Activated CD4-positive, alpha-beta T cell treated with anti-CD3 and anti-CD28 coated beads, Interleukin-10, Interleukin-2, amounts not matched to agents 100 ng/mL and 50 ng/mL, durations not matched to agents 16 hours and 8 hours (primary cell): Measurements from ENCODE around the gene PPP2R2C.

Experiments used
- DNase-seq: peaks from one replicate; pipeline ENCODE4 v3.0.0-alpha.2; 2020

The PPP2R2C gene

GRCh38 chr4:6360385-6360784, 112.0 kb downstream of the PPP2R2C start:
- DNase-seq = no peak

DNA sequence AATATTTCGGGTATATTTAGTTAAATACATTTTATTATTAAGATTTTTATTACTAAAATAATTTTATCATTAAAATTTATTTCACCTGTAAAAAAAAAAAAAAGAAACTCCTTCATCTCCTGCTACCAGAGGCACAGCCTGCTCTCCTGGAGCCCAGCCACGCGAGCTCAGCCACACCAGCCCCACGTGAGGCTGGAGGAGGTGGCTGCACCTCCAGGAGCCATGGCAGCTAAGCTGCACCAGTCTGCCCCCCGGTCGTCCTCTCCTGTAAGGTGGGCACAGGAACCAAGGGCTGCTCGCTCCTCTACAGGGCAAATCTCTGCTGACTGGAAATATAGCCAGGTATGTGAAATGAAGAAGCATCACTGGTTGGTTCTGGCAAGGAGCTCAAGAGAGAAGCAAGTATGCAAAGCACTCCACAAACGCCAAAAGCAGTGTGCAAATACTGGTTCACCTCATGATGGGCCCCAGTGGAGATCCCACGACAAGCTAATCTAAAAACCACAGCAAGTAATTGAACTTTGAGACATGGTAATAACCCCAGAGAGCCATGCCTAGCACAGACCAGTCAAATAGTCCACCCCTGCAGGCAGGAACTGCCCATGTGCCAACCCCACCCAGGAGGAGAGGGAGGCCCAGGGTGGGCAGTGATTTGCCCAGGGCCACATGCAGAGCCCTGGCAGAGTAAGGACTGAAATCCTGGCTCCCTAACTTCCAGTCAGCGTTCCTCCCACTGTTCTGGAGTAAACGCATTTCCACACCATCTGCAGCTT, 112.7 kb downstream of the PPP2R2C start:
- DNase-seq = no peak

- DNase-seq = no peak
Measured at GRCh38 chr4:6357476-6357875, 114.9 kb downstream of the PPP2R2C start.

GRCh38 chr4:6356076-6356560, 116.3 kb downstream of the PPP2R2C start:
- no peak for DNase-seq

GRCh38 chr4:6355052-6355451, 117.4 kb downstream of the PPP2R2C start:
- DNase-seq = no peak

- DNase-seq = no peak
Measured at GRCh38 chr4:6354626-6355025, 117.8 kb downstream of the PPP2R2C start.

- no peak for DNase-seq
Measured at GRCh38 chr4:6354119-6354518, 118.3 kb downstream of the PPP2R2C start.

DNA sequence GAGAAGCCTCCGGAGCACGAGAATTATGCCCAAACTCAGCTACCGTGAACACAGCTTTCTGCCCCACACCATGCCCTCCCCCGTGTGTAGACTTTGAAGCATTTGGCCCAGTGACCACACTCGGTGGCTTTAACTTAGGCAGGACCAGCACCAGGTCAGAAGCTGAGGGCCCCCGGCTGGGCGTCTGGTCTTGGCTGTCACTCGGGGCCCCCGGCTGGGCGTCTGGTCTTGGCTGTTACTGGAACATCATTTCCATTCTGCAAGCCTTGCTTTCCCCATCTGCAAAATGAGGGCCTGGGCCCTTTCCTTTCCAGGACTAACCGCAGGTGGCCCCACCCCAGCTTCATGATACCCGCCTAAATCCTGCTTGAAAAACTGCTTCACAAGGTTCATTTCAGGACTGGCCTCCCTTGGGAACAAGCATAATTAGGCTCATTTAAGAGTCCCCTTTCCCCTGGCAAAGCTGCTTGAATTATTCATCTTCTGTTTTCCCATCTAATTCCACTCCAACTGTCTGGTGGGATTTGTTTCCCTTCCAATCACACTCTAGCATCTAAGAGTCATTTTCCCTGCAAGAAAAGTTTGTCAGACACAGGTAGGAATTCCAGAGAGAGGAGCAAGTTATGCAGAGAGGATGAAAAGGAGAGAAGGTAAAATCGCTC, 120.3 kb downstream of the PPP2R2C start:
- DNase-seq = no peak

DNA sequence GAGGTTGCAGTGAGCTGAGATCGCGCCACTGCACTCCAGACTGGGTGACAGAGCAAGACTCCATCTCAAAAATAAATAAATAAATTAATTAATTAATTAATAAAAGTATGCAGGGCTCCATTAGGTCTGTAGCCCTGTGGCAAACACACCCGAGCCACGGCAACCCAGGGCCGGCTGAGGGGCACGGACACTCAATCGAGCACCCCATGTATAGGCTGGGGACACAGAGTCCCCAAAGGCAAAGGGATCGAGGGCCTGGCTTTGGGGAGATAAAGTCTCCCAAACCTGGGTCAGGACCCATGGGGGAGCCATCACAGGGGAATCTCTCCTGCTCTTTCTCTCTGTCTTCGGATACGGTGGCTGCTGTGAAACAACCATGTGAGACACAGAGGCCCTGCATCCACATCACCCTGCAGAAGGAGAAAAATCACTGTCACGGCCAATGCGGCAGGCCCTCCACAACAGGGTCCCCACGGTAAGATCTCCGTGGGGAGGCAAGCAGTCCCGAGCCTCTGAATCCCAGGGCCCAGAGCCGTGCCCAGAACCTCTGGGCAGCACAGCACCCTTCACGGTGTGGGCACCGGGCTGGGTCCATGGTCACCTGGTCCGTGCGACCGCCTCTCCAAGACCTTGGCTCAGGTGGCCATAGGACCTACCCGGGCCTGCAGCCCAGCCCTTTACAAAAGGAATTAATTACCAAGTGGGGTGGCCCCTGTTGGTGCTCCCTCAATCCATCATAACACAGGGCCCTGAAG, 121.0 kb downstream of the PPP2R2C start:
- no peak for DNase-seq

DNA sequence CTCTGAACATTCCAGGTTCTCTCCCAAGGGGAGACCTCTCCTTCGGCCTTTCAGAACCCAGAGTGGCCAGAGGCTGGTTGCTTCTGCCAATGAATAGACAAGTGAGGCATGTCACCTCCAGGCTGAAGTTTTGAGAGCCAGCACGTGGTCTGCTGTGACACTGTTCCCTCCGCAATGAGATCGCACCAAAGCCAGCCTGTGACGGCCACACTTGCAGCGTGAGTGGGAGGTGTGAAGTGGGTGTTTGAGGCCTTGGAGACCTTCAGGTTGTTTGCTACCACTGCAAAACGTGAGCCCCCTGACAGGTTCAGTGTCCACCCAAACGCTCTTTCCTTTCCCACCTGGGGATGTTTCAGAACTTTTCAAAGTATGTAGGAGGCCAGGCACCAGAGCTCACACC, 121.8 kb downstream of the PPP2R2C start:
- no peak for DNase-seq

DNA sequence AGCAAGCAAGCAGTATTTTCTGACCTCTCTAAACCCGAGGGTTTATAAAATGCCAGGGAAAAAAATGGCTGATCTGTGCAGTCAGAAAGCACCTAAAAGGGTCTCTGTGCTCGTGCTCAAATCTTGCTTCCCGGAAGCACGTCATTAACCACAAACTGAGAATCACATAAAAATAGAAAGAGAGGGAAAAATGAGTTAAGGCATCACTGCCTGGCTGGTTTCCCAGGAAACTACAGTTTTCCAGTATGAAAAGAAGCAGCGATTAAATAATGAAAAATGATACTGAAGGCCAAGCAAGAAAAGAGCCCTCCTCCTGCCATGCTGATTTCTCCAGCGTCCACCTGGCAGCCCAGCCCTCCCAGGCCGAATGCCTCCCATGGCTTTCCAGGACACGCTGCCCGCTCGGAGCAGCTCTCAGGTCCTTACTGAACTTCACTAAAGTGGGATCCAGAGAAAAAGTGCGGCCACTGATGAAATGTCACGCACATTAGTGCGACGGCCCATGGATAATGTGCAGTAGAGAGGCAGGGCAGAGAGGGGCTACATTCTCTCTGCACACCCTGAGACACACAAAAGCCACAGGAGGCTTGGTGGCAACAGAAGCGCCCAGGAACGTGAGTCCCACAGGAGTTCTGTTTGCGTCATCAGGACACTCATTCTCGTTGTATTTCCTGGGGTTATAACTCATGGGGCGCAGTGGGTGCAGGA, 122.4 kb downstream of the PPP2R2C start:
- no peak for DNase-seq

- no peak for DNase-seq
Measured at GRCh38 chr4:6348408-6348807, 124.0 kb downstream of the PPP2R2C start.

DNA sequence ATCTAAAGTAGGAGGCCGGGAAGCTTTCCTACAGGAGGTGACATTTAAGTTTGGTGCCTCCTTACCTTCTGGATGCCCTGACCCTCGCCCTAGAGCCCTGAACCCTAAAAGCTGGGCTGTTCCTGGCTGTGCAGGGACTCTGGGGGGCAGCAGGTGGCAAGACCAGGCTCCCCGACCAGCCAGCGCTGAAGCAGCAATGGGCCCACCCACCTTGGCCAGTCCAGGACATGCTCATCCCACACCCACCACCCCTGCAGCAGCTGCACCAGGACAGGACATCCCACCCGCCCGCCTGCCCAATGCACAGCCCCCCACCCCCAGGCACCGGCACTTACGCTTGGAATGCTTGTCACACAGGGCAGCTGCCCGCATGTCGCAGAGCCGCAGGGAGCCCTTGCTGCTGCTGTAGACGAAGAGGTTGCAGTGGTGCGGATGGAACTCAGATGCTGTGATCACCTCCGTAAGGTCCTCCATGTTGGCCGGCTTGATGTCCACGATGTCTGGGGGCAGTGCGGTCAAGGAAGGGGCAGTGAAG, 124.8 kb downstream of the PPP2R2C start:
- DNase-seq = no peak

GRCh38 chr4:6346373-6347110, 125.9 kb downstream of the PPP2R2C start:
- no peak for DNase-seq

- DNase-seq = no peak
Measured at GRCh38 chr4:6345866-6346265, 126.5 kb downstream of the PPP2R2C start.

DNA sequence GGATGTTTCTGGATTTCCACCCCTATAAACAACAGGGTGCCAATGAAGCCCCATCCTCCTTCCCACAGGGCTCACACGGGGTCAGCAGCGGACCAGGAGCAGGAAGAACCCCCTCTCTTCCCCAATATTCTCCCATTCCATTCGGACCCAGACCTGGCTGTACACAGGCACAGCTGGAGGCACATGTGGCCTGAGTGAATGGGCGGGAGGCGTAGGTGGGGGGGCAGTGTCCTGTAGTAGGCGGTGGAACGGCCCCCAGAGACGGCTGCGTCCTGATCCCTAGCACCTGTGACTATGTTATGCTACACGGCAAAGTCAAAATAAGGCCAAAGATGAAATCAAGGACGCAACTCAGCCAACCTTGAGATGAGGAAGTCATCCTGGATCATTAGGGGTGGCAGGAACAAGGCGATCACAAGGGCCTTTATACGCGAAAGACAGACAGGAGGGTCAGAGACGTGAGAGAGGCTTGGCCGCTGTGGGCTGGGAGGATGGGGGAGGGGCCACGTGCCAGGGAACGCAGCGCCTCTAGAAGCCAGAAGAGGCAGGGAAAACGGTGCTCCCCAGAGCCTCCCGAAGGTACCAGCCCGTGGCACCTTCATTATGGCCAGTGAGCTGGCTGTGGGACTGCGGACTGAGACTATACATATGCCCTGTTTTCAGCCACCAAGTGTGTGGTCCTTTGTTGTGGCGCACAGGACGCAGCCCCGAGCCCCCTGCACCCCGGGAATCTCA, 127.2 kb downstream of the PPP2R2C start:
- no peak for DNase-seq

DNA sequence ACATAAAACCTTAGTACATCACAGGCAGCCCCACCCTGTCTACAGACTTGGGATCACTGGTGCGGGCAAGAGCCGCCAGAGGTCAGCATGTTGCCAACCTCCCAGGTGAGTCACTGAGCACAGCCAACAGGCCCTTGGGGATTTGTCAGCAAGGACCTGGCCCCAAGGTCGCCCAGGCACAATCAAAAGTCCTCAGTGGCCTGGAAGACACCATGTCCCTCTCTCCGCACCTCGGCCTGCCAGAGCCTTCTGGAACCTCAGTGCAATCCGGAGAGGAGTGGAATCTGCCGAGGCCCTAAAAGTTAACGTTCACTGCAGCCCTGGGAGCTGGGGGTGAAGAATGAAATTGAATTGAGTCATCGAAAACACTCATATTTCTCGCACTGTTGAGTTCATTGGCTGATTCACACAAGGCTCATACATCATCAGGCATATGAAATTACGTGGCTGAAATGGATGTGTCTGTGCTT, 128.4 kb downstream of the PPP2R2C start:
- DNase-seq = no peak

DNA sequence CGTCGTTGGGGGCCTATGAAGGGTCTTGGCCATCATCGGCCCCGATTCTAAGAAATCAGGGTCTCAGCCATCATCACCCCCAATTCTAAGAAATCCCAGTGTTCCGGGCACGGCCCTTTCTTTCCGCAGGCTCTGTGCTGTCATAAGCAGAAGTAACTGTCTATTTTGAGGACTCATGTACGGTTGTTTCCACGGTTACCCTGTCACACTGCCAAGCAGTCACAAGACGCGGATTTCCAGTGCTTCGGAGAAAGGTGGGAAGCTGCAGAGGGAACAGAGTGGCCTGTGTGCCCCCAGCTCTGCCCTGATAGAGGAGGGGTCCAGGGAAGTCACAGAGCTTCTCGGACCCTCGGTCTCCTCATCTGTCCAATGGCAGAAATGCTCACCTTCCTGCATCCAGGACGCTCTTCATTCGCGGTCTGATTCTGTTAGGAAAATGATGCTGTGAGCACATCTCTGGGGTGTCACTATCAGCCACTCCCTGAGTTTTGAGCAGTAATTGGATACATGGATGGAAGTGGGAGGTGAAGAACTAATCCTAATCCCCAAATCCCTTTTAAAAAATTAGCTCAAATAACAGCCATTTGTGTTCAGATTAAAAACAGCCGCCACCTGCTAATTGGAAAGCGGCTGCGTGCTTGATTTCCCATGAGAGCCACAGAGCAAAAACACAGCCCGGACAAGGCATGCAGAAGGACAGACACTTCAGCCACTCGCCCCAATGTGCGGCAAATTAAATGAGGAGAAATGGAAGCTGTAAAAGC, 129.7 kb downstream of the PPP2R2C start:
- DNase-seq = no peak

- no peak for DNase-seq
Measured at GRCh38 chr4:6341696-6342095, 130.7 kb downstream of the PPP2R2C start.

- no peak for DNase-seq
Measured at GRCh38 chr4:6340446-6341015, 131.9 kb downstream of the PPP2R2C start.
